Lung (tissue), 12 donors: ENCODE data around the gene MPP1. TPM values are rescaled to one million over a fixed set of nuclear protein-coding genes. Genes with fewer than 3 reads are reported as not detected.

Experiments used
- ATAC-seq: fragments of 200-7000 bp; cut with Tn5 transposase; one replicate; pipeline ENCODE4 v1.9.1; 2020; ENCODE audit warnings: moderate number of reproducible peaks; ENCODE audit not compliant: insufficient read depth, low FRiP score
- DNase-seq, 3 donors: peaks; one replicate each; pipeline ENCODE4 v3.0.0-alpha.2; 2013 to 2017
- H3K27ac ChIP-seq, 2 donors: one replicate each; pipeline ENCODE4 v1.5.1; 2013; ENCODE audit warnings: mild to moderate bottlenecking in 2 of 2, moderate library complexity in 2 of 2, control low read depth in 1 of 2, inconsistent platforms in 1 of 2, low read depth in 1 of 2, low read length in 1 of 2
- H3K27me3 ChIP-seq, 3 donors: one replicate each; pipeline ENCODE4 v1.5.1; 2013; ENCODE audit warnings: low read length in 2 of 3; ENCODE audit not compliant: control insufficient read depth in 3 of 3, insufficient read depth in 3 of 3
- H3K36me3 ChIP-seq, 4 donors: one replicate each; pipeline ENCODE4 v1.5.1; 2013; ENCODE audit warnings: low read length in 4 of 4, mild to moderate bottlenecking in 1 of 4, moderate library complexity in 1 of 4; ENCODE audit not compliant: control insufficient read depth in 4 of 4, insufficient read depth in 4 of 4
- H3K4me1 ChIP-seq, 5 donors: one replicate each; pipeline ENCODE4 v1.5.1; 2013; ENCODE audit warnings: low read length in 5 of 5, mild to moderate bottlenecking in 2 of 5, moderate library complexity in 1 of 5; ENCODE audit not compliant: control insufficient read depth in 5 of 5, insufficient read depth in 5 of 5
- H3K4me3 ChIP-seq: one replicate; pipeline ENCODE4 v1.5.1; 2013; ENCODE audit warnings: mild to moderate bottlenecking, control low read depth, moderate library complexity
- H3K9ac ChIP-seq, 2 donors: one replicate each; pipeline ENCODE4 v1.5.1; 2013; ENCODE audit warnings: low read length in 2 of 2, control low read depth in 1 of 2; ENCODE audit not compliant: insufficient read depth in 1 of 2
- H3K9me3 ChIP-seq, 4 donors: one replicate each; pipeline ENCODE4 v1.5.1; 2013; ENCODE audit warnings: low read length in 3 of 4, mild to moderate bottlenecking in 1 of 4, moderate library complexity in 1 of 4; ENCODE audit not compliant: control insufficient read depth in 4 of 4, insufficient read depth in 3 of 4
- WGBS, 2 donors: extraction: QIAGEN DNeasy Blood & Tissue Kit; methylation state at CpG; one replicate each; pipeline ENCODE4 v1.1.7; 2013; 5-methylcytosine and 5-hydroxymethylcytosine counted together
- polyA plus RNA-seq, 2 donors: library from polyadenylated mRNA; stranded (reverse); fragments of 200-250 nt; gene quantifications; one replicate each; pipeline ENCODE4 v1.2.1, GENCODE V29; 2013
- total RNA-seq, 2 donors: library from RNA; depleted of rRNA in 1 of 2; stranded (reverse); fragments of >200 nt in 1 of 2; gene quantifications; one replicate each; pipeline ENCODE4 v1.2.1, GENCODE V29; 2014 to 2021
- TF ChIP-seq, protein P1 (sequence below): IDR thresholded peaks from 2 replicates; pipeline ENCODE4 v1.5.1; 2012; ENCODE audit warnings: mild to moderate bottlenecking; ENCODE audit errors: control extremely low read depth, extremely low read depth
- donor health status: control.
- donor health status: control.
- donor health status: Bipolar disorder and iron deficiency.
- donor health status: healthy.
- donor health status: DM: yes; HTN: yes; CAD: no.

The MPP1 gene
- total and polyA plus RNA-seq, 4 donors = 18.6 to 132 (median 56.4) TPM

DNA sequence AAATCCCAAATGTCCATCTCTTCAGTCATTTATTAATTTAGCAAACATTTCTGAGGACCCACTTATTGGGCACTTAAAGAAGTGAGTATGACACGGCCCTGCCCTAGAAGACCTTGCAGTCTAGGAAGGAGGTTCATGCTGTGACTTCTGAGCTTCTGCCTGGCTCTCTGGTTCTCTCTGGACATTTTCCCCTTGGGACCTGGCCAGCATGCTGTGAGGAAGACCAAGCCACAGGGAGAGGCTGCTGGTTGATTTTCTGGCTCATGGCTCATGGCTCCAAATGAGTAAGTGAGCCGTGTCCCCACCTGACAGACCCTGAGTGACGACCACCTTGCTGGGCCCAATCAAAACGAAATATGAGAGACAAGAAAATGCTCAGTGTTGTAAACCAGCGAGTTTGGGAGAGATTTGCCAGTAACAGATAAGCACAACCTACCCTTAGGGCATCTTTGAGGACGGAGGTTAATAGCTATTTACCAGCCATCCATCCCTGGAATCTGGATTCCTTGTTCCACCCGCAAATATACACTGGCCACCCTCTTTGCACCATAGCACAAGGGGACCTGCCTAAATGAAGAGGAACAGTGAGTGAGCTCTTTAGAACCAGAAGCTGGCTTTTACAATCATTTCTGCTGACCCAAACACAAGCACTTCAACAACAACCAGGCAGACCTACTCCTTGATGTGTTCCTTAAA lies 876 bp downstream of the MPP1 start:
- no peak for ATAC-seq
- H3K4me3 ChIP-seq = no peak overlapping the region
- H3K36me3 ChIP-seq = no peaks in the 10 kb centered on the region
- peaks cover 0 to 4% (median 0%) of the 10 kb centered on the region in 4 donors for H3K9me3 ChIP-seq
- no peak for DNase-seq
- WGBS, 2 donors = 16 to 32% methylated on average over 7 of the region's 7 CpGs
- H3K27me3 ChIP-seq = no peaks in the 10 kb centered on the region
- no peak overlapping the region for H3K9ac ChIP-seq
- peak overlapping the region; percentile 67 to 75 for H3K27ac ChIP-seq
- TF ChIP-seq, protein P1, sequence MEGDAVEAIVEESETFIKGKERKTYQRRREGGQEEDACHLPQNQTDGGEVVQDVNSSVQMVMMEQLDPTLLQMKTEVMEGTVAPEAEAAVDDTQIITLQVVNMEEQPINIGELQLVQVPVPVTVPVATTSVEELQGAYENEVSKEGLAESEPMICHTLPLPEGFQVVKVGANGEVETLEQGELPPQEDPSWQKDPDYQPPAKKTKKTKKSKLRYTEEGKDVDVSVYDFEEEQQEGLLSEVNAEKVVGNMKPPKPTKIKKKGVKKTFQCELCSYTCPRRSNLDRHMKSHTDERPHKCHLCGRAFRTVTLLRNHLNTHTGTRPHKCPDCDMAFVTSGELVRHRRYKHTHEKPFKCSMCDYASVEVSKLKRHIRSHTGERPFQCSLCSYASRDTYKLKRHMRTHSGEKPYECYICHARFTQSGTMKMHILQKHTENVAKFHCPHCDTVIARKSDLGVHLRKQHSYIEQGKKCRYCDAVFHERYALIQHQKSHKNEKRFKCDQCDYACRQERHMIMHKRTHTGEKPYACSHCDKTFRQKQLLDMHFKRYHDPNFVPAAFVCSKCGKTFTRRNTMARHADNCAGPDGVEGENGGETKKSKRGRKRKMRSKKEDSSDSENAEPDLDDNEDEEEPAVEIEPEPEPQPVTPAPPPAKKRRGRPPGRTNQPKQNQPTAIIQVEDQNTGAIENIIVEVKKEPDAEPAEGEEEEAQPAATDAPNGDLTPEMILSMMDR = no peak
- H3K4me1 ChIP-seq = peaks cover 4 to 10% (median 7%) of the 10 kb centered on the region in 5 donors

DNA sequence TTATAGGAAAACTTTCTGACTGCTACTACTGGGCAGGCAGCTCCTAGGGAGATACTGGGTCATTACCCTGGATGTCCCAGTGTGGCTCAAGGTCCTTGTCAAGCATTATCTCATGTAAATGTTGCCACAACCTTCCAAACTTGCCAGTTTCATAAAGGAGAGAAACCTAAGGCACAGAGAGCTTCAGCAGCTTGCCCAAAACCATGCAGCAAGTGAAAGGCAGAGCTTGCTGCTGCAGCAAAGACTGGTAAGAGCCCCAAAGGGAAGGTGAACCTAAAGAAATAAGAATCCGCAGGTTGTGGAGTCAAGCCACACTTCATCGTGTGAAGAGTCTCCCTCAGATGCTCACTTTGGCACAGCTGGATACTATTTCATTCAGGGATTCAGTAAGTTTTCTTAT lies 2.3 kb downstream of the MPP1 start:
- Histone ChIP-seq H3K9me3 (peaks cover 0 to 4% (median 0%) of the 10 kb centered on the region in 4 donors), H3K36me3 (no peaks in the 10 kb centered on the region), H3K4me3 (no peak overlapping the region), H3K9ac (no peak overlapping the region), H3K27ac (no peak overlapping the region), H3K27me3 (no peaks in the 10 kb centered on the region), H3K4me1 (peaks cover 4 to 14% (median 9%) of the 10 kb centered on the region in 5 donors)
- no peak for ATAC-seq
- 71 to 75% methylated on average over 2 of the region's 2 CpGs for WGBS, 2 donors
- TF ChIP-seq, protein P1 = no peak
- no peak for DNase-seq

GRCh38 chrX:154800478-154801210 lies 4.6 kb downstream of the MPP1 start:
- H3K4me1 ChIP-seq = peaks cover 4 to 14% (median 7%) of the 10 kb centered on the region in 5 donors
- peak overlapping the region; percentile 9 to 43 for H3K27ac ChIP-seq
- peaks cover 0 to 2% (median 0%) of the 10 kb centered on the region in 4 donors for H3K9me3 ChIP-seq
- no peak overlapping the region for H3K9ac ChIP-seq
- no peaks in the 10 kb centered on the region for H3K27me3 ChIP-seq
- ATAC-seq (no peak), DNase-seq (peak in 1 of 3 donors; percentile 6)
- 45 to 63% methylated on average over 8 of the region's 8 CpGs for WGBS, 2 donors
- no peaks in the 10 kb centered on the region for H3K36me3 ChIP-seq
- no peak overlapping the region for H3K4me3 ChIP-seq
- TF ChIP-seq, protein P1 = no peak
